ENCODE results near the gene TESK1. TPM values are rescaled to one million over a fixed set of nuclear protein-coding genes. Genes with fewer than 3 reads are reported as not detected.

The TESK1 gene
- polyA plus RNA-seq, 1 experiment: 32.6 TPM

GRCh38 chr9:35659340-35659739, 54.3 kb downstream of the TESK1 start:
- Histone ChIP-seq H3K27me3 (ENCODE audit: control insufficient read depth, insufficient read depth, low read length) (no peaks in the 10 kb centered on the region), H3K4me3 (ENCODE audit: low read depth, low read length) (no peak overlapping the region; the same call in 1 of the 2 replicates), H3K36me3 (ENCODE audit: control insufficient read depth, insufficient read depth, low read length) (peaks cover 3% of the 10 kb centered on the region)
- ChIA-PET POLR2A (interaction anchor here (0.5 to 0.6 kb wide), 3 partner anchors 19 to 583 kb away, joined by 3 to 4 read pairs (median 3); no protein-coding TSS in a partner anchor), CTCF (interaction anchor here (0.6 to 6.5 kb wide), 12 partner anchors 10 to 167 kb away, joined by 3 to 74 read pairs (median 10); partner anchors contain the start of genes CREB3, TESK1 and TLN1)
- TF ChIP-seq CTCF (IDR thresholded peaks at IDR 0.05; ENCODE audit: insufficient read depth, low read depth, low read length): no peak
- DNase-seq (ENCODE audit: low read depth): no peak

Small RNAs within 50 kb of the gene (small RNA-seq; reads per million reads assigned to genes)
- gene MIR4667 (ENCODE audit: insufficient read length, low read depth, low replicate concordance): not detected
- gene RMRP (ENCODE audit: insufficient read length, low read depth, low replicate concordance): not detected
- not detected for gene RPS29P17 (ENCODE audit: insufficient read length, low read depth, low replicate concordance)

Other genes with a start within 250 kb of the TESK1 start
- gene RUSC2, start 115.2 kb upstream of the TESK1 start, polyA plus RNA-seq (2011; rRNA removed): 19.6 and 43.3 TPM in 2 replicates
- gene CD72, start 13.2 kb downstream of the TESK1 start, polyA plus RNA-seq (2011; rRNA removed): 1.1 and 1.7 TPM in 2 replicates
- gene SIT1, start 45.7 kb downstream of the TESK1 start, polyA plus RNA-seq (2011; rRNA removed): not detected in 2 replicates
- gene RMRP, start 52.8 kb downstream of the TESK1 start, polyA plus RNA-seq (2011; rRNA removed): 235 and 1,738 TPM in 2 replicates
- gene CCDC107, start 53.0 kb downstream of the TESK1 start, polyA plus RNA-seq (2011; rRNA removed): 22.0 and 27.9 TPM in 2 replicates
- gene ARHGEF39, start 59.9 kb downstream of the TESK1 start, polyA plus RNA-seq (2011; rRNA removed): 2.7 and 4.1 TPM in 2 replicates
- gene CA9, start 68.7 kb downstream of the TESK1 start, polyA plus RNA-seq (2011; rRNA removed): 0.13 and 0.32 TPM in 2 replicates
- gene TPM2, start 84.7 kb downstream of the TESK1 start, polyA plus RNA-seq (2011; rRNA removed): 1,727 and 2,061 TPM in 2 replicates
- gene TLN1, start 126.9 kb downstream of the TESK1 start, polyA plus RNA-seq (2011; rRNA removed): 215 and 399 TPM in 2 replicates
- 67.9 and 75.8 TPM in 2 replicates for gene CREB3, start 127.4 kb downstream of the TESK1 start, polyA plus RNA-seq (2011; rRNA removed)
- 30.3 and 44.1 TPM in 2 replicates for gene GBA2, start 144.0 kb downstream of the TESK1 start, polyA plus RNA-seq (2011; rRNA removed)
- gene RGP1, start 144.0 kb downstream of the TESK1 start, polyA plus RNA-seq (2011; rRNA removed): 17.4 and 19.7 TPM in 2 replicates
- not detected in 2 replicates for gene MSMP, start 149.0 kb downstream of the TESK1 start, polyA plus RNA-seq (2011; rRNA removed)
- gene NPR2, start 186.3 kb downstream of the TESK1 start, polyA plus RNA-seq (2011; rRNA removed): 30.1 and 33.4 TPM in 2 replicates
- gene SPAG8, start 207.0 kb downstream of the TESK1 start, polyA plus RNA-seq (2011; rRNA removed): 0.50 and 0.85 TPM in 2 replicates
- 20.9 and 30.0 TPM in 2 replicates for gene HINT2, start 209.8 kb downstream of the TESK1 start, polyA plus RNA-seq (2011; rRNA removed)
- gene FAM221B, start 223.5 kb downstream of the TESK1 start, polyA plus RNA-seq (2011; rRNA removed): not detected in 2 replicates
- gene TMEM8B, start 224.0 kb downstream of the TESK1 start, polyA plus RNA-seq (2011; rRNA removed): 3.4 and 5.6 TPM in 2 replicates

Data from BJ (cell line).